K562 (cell line): Measurements from ENCODE around the gene SOX30. TPM values are rescaled to one million over a fixed set of nuclear protein-coding genes. Genes with fewer than 3 reads are reported as not detected.

ENCODE experiments used
- ATAC-seq: fragments of 200-7000 bp; cut with Tn5 transposase; 3 replicates; pipeline ENCODE4 v1.9.1; 2020; ENCODE audit warnings: moderate library complexity
- BruUV-seq: library from RNA; stranded (reverse); fragments of 400-500 nt; replicated peaks from 2 replicates; lab custom pipeline; 2021; lab: Mats Ljungman, UMichigan
- CTCF ChIA-PET: fragments of 300-600 bp; formaldehyde crosslinking; extraction: SDS; loops from one replicate; lab custom pipeline; 2021; ENCODE audit warnings: low intra/inter-chr PET ratio; lab: Yijun Ruan, JAX
- POLR2A ChIA-PET: fragments of 300-600, 350-650 bp; sonication (Branson Sonifier 250); formaldehyde crosslinking; extraction: SDS; loops from one replicate; lab custom pipeline; 2021; ENCODE audit warnings: antibody characterized with exemption, inconsistent platforms; lab: Yijun Ruan, JAX
- DNase-seq, 4 experiments: peaks; one replicate each; pipeline versions ENCODE4 v3.0.0 to v3.0.0-alpha.2; 2011 to 2018; ENCODE audit warnings: low spot score in 3 of 4, mixed read lengths in 3 of 4; ENCODE audit errors: extremely low read depth in 1 of 4
- FAIRE-seq: peaks from 2 replicates; lab custom pipeline; 2011; peaks lifted over from hg19 to GRCh38; lab: Jason Lieb, UNC
- H2AFZ ChIP-seq: 2 replicates; pipeline ENCODE4 v1.6.0; 2011; ENCODE audit warnings: low read depth, low read length, control low read depth, inconsistent platforms
- H3K27ac ChIP-seq: fragments of 200-600 bp; 3 replicates; pipeline ENCODE4 v1.8.0; 2011; ENCODE audit warnings: low read depth, mild to moderate bottlenecking, control low read depth, inconsistent platforms, low read length, moderate library complexity, mixed read lengths; ENCODE audit errors: extremely low read depth
- H3K27me3 ChIP-seq, 2 experiments: fragments of 300-600 bp in 1 of 2; 2 replicates in 1 of 2; 3 replicates in 1 of 2; pipeline versions ENCODE4 v1.6.0 to v1.8.0; 2011; ENCODE audit warnings: inconsistent platforms in 2 of 2, low read length in 2 of 2, mild to moderate bottlenecking in 1 of 2, mixed read lengths in 1 of 2, moderate library complexity in 1 of 2; ENCODE audit not compliant: control insufficient read depth in 2 of 2, insufficient read depth in 2 of 2
- H3K36me3 ChIP-seq: fragments of 300-600 bp; 3 replicates; pipeline ENCODE4 v1.8.0; 2011; ENCODE audit warnings: mild to moderate bottlenecking, low read length, inconsistent platforms; ENCODE audit not compliant: control insufficient read depth, insufficient read depth
- H3K4me1 ChIP-seq, 2 experiments: fragments of 200-600 bp in 1 of 2; replicated peaks in 1 of 2; 2 replicates in 1 of 2; 3 replicates in 1 of 2; pipeline versions ENCODE4 v1.5.1 to v1.8.0; 2011; ENCODE audit warnings: inconsistent platforms in 2 of 2, low read length in 2 of 2, mild to moderate bottlenecking in 1 of 2, mixed read lengths in 1 of 2, moderate library complexity in 1 of 2; ENCODE audit not compliant: control insufficient read depth in 2 of 2, insufficient read depth in 2 of 2
- H3K4me2 ChIP-seq: 2 replicates; pipeline ENCODE4 v1.6.1; 2011; ENCODE audit warnings: low read length, control low read depth, inconsistent platforms, mixed read lengths; ENCODE audit not compliant: insufficient read depth
- H3K4me3 ChIP-seq: fragments of 200-600 bp; sonication (generic), shearing (Covaris generic); 2 replicates; pipeline ENCODE4 v1.5.1; 2016; ENCODE audit warnings: control low read depth, inconsistent platforms
- H3K79me2 ChIP-seq: fragments of 200-600 bp; 3 replicates; pipeline ENCODE4 v1.8.0; 2011; ENCODE audit warnings: low read length, inconsistent platforms; ENCODE audit not compliant: control insufficient read depth, insufficient read depth
- H3K9ac ChIP-seq, 2 experiments: 2 replicates each; pipeline versions ENCODE4 v1.6.0 to v1.6.1; 2011; ENCODE audit warnings: low read depth in 2 of 2, low read length in 2 of 2, control low read depth in 1 of 2, inconsistent platforms in 1 of 2, mild to moderate bottlenecking in 1 of 2, mixed read lengths in 1 of 2; ENCODE audit not compliant: insufficient read depth in 1 of 2
- H3K9me1 ChIP-seq: one replicate; pipeline ENCODE4 v1.6.0; 2011; ENCODE audit warnings: inconsistent platforms, mild to moderate bottlenecking, low read length, moderate library complexity; ENCODE audit not compliant: control insufficient read depth, insufficient read depth
- H3K9me3 ChIP-seq: replicated peaks from 2 replicates; pipeline ENCODE4 v1.5.1; 2011; ENCODE audit warnings: low read depth, low read length, inconsistent platforms; ENCODE audit not compliant: control insufficient read depth, insufficient read depth
- H4K20me1 ChIP-seq: replicated peaks from 2 replicates; pipeline ENCODE4 v1.6.1; 2011; ENCODE audit warnings: low read length, inconsistent platforms, mixed read lengths; ENCODE audit not compliant: control insufficient read depth, insufficient read depth
- CEBPB ChIP-seq: fragments of 450-650 bp; IDR thresholded peaks from 2 replicates; pipeline ENCODE4 v1.6.1; 2016; ENCODE audit warnings: missing genetic modification characterization, missing compliant biosample characterization
- GABPB2 ChIP-seq: fragments of 250-450 bp; sonication (Bioruptor Pico); conservative IDR thresholded peaks from 2 replicates; pipeline ENCODE4 v1.5.1; 2021; ENCODE audit warnings: mild to moderate bottlenecking
- HOXB6 ChIP-seq: fragments of 250-450 bp; sonication (Bioruptor Pico); IDR thresholded peaks from 2 replicates; pipeline ENCODE4 v1.5.1; 2022; ENCODE audit warnings: mild to moderate bottlenecking, borderline replicate concordance
- MTA3 ChIP-seq: fragments of 450-650 bp; formaldehyde crosslinking; IDR thresholded peaks from 2 replicates; pipeline ENCODE4 v1.6.1; 2017; ENCODE audit warnings: mild to moderate bottlenecking, borderline replicate concordance
- NRF1 ChIP-seq, 2 experiments: fragments of 450-650 bp; IDR thresholded peaks in 1 of 2; conservative IDR thresholded peaks in 1 of 2; 2 replicates each; pipeline ENCODE4 v1.6.1; 2014; ENCODE audit warnings: mild to moderate bottlenecking in 2 of 2
- ZNF143 ChIP-seq: sonication (generic); formaldehyde crosslinking; IDR thresholded peaks from 2 replicates; pipeline ENCODE4 v1.9.0; 2022; ENCODE audit warnings: mild to moderate bottlenecking, missing genetic modification reagents
- ZNF668 ChIP-seq: fragments of 250-450 bp; sonication (Bioruptor Pico); IDR thresholded peaks from 2 replicates; pipeline ENCODE4 v1.8.0; 2022; ENCODE audit warnings: mild to moderate bottlenecking, inconsistent platforms
- ZNF75A ChIP-seq: fragments of 450-650 bp; formaldehyde crosslinking; IDR thresholded peaks from 2 replicates; pipeline ENCODE4 v1.4.0; 2020; ENCODE audit warnings: mild to moderate bottlenecking
- WGBS: fragments of 100-300 bp; shearing (Covaris generic); methylation state at CpG from one replicate; pipeline ENCODE4 v1.1.6; 2016; ENCODE audit warnings: low coverage, mixed read lengths; ENCODE audit not compliant: insufficient coverage; ENCODE audit errors: missing lambda C conversion rate; 5-methylcytosine and 5-hydroxymethylcytosine counted together
- in situ Hi-C: fragments of 300-500 bp; cut with MboI; formaldehyde crosslinking; loops from 4 replicates; pipeline ENCODE4 v1.15.0; 2018; ENCODE audit warnings: inconsistent platforms, mixed read lengths
- intact Hi-C: fragments of 100-400 bp; cut with micrococcal nuclease; formaldehyde crosslinking; loops from 2 replicates; pipeline ENCODE4 v1.14.2; 2022
- polyA plus RNA-seq, 8 experiments: library from polyadenylated mRNA; depleted of rRNA in 4 of 8; stranded (reverse) in 5 of 8; unstranded in 3 of 8; fragments of >200 nt; fragmentation: Nextera tagmentation in 2 of 8; fragmentation: Illumina TruSeq in 1 of 8; extraction: Ambion mirVana in 2 of 8; extraction: Trizol in 1 of 8; gene quantifications; 2 replicates each; pipeline versions ENCODE4 v1.2.1 to v1.2.3, GENCODE V29; 2011 to 2014; ENCODE audit warnings: inconsistent platforms in 1 of 8, missing spikeins in 1 of 8
- total RNA-seq, 7 experiments: library from RNA; depleted of rRNA in 6 of 7; stranded (reverse); fragments of >200 nt in 6 of 7; fragmentation: Illumina TruSeq in 2 of 7; extraction: Trizol in 2 of 7; gene quantifications; 2 replicates each; pipeline versions ENCODE4 v1.2.1 to v1.2.3, GENCODE V29; 2011 to 2021; ENCODE audit warnings: low replicate concordance in 1 of 7
- TF ChIP-seq, protein P1 (sequence below): fragments of 250-450 bp; sonication (Bioruptor Pico); IDR thresholded peaks from 2 replicates; pipeline ENCODE4 v1.5.0; 2021; ENCODE audit warnings: mild to moderate bottlenecking, borderline replicate concordance
- TF ChIP-seq, protein P2 (sequence below): fragments of 450-650 bp; IDR thresholded peaks from 2 replicates; pipeline ENCODE4 v1.6.1; 2016; ENCODE audit warnings: missing biosample characterization, missing genetic modification characterization

SOX30 gene
- total and polyA plus RNA-seq, 9 of the 15 experiments (the other 6 are each of a cell fraction or from before 2014, with no cell fraction given), result not detected

DNA sequence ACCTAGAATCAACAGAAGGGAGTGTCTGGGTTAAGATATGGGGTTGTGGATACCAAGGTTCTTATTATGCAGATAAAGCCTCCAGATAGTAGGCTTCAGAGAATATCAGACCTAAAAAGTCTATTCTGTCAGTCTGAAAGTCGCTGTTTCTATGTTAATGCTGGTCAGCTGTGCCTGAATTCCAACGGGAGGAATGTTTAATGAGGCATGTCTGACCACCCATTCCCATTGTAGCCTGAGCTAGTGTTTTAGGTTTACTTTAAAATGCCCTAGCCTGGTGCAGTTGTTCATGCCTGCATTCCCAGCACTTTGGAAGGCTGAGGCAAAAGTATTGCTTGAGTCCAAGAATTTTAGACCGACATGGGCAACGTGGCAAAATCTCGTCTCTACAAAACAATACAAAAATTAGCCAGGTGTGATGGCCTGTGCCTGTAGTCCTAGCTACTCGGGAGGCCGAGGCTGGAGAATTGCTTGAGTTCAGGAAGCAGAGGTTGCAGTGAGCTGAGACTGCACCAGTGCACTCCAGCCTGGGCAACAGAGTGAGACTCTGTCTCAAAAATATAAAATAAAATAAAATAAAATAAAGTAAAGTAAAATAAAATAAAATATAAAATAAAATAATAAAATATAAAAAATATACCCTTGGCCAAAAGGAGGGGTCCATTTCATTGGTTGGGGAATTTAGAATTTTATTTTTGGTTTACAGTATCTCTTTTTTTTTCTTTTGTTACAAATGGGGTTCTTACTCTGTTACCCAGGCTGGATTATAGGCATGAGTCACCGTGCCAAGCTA lies 7.8 kb upstream of the SOX30 start:
- no TSS peak for BruUV-seq
- POLR2A ChIA-PET, result interaction anchor here (0.6 kb wide), 1 partner anchor 443 kb away, joined by 4 read pairs; no protein-coding TSS in a partner anchor
- intact Hi-C loops, result no loop called here
- no peak for TF ChIP-seq MTA3
- TF ChIP-seq CEBPB (tag), result no peak
- TF ChIP-seq, protein P1, sequence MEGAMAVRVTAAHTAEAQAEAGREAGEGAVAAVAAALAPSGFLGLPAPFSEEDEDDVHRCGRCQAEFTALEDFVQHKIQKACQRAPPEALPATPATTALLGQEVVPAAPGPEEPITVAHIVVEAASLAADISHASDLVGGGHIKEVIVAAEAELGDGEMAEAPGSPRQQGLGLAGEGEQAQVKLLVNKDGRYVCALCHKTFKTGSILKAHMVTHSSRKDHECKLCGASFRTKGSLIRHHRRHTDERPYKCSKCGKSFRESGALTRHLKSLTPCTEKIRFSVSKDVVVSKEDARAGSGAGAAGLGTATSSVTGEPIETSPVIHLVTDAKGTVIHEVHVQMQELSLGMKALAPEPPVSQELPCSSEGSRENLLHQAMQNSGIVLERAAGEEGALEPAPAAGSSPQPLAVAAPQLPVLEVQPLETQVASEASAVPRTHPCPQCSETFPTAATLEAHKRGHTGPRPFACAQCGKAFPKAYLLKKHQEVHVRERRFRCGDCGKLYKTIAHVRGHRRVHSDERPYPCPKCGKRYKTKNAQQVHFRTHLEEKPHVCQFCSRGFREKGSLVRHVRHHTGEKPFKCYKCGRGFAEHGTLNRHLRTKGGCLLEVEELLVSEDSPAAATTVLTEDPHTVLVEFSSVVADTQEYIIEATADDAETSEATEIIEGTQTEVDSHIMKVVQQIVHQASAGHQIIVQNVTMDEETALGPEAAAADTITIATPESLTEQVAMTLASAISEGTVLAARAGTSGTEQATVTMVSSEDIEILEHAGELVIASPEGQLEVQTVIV (CRISPR knock-in tag), result no peak
- no peak for TF ChIP-seq GABPB2
- TF ChIP-seq, protein P2, sequence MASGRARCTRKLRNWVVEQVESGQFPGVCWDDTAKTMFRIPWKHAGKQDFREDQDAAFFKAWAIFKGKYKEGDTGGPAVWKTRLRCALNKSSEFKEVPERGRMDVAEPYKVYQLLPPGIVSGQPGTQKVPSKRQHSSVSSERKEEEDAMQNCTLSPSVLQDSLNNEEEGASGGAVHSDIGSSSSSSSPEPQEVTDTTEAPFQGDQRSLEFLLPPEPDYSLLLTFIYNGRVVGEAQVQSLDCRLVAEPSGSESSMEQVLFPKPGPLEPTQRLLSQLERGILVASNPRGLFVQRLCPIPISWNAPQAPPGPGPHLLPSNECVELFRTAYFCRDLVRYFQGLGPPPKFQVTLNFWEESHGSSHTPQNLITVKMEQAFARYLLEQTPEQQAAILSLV (tag), result no peak
- TF ChIP-seq NRF1 (conservative IDR thresholded peaks at IDR 0.05 in 1 of 2, IDR thresholded peaks at IDR 0.05 in 1 of 2), result no peak
- no peak for TF ChIP-seq ZNF668
- TF ChIP-seq HOXB6 (CRISPR knock-in tag), result no peak
- TF ChIP-seq ZNF75A, result no peak
- no peak for TF ChIP-seq ZNF143 (CRISPR knock-in tag)

More for the DNA sequence above, 7.8 kb upstream of the SOX30 start:
- CTCF ChIA-PET, result no interaction called here
- Histone ChIP-seq H3K27me3 (no peaks in the 10 kb centered on the region; a peak in 1 of 5 replicates), H3K9ac (no peak overlapping the region), H3K4me2 (no peak overlapping the region), H3K9me1 (no peaks in the 10 kb centered on the region), H2AFZ (no peak overlapping the region), H4K20me1 (no peaks in the 10 kb centered on the region), H3K9me3 (no peaks in the 10 kb centered on the region), H3K79me2 (no peaks in the 10 kb centered on the region), H3K4me1 (no peaks in the 10 kb centered on the region), H3K27ac (no peak overlapping the region), H3K4me3 (no peak overlapping the region), H3K36me3 (no peaks in the 10 kb centered on the region)
- 0% methylated on average over 7 of the region's 8 CpGs for WGBS
- no peak for DNase-seq
- FAIRE-seq, result no peak
- in situ Hi-C loops, result no loop called here
- ATAC-seq, result no peak
